PC-3 (cell line): ENCODE results near the gene SRGAP1. TPM values are rescaled to one million over a fixed set of nuclear protein-coding genes. Genes with fewer than 3 reads are reported as not detected.
A peak's percentile ranks its signal among the peaks of the same experiment; 100 is the strongest.

Source experiments
- ATAC-seq: fragments of 200-7000 bp; cut with Tn5 transposase; 2 replicates; pipeline ENCODE4 v1.9.1; 2020; ENCODE audit warnings: mild to moderate bottlenecking, moderate library complexity
- BruUV-seq: library from RNA; stranded (reverse); fragments of 400-500 nt; replicated peaks from 2 replicates; lab custom pipeline; 2021; lab: Mats Ljungman, UMichigan
- CTCF ChIA-PET: fragments of 300-600 bp; sonication (Branson Sonifier 250); formaldehyde crosslinking; loops from one replicate; lab custom pipeline; 2022; ENCODE audit warnings: antibody characterized with exemption; lab: Charles Lee
- POLR2A ChIA-PET: fragments of 300-600 bp; sonication (Branson Sonifier 250); formaldehyde crosslinking; loops from one replicate; lab custom pipeline; 2022; ENCODE audit warnings: antibody characterized with exemption; ENCODE audit not compliant: unreplicated experiment; lab: Charles Lee
- DNase-seq: peaks from one replicate; pipeline ENCODE4 v3.0.0-alpha.2; 2015
- H2AFZ ChIP-seq: fragments of 300-600 bp; sonication (generic); 2 replicates; pipeline ENCODE4 v1.6.0; 2016; ENCODE audit warnings: antibody characterized with exemption, low read length
- H3F3A ChIP-seq: fragments of 300-600 bp; sonication (generic); one replicate; pipeline ENCODE4 v1.6.0; 2017; ENCODE audit warnings: antibody characterized with exemption, low read length, control low read depth, mild to moderate bottlenecking; ENCODE audit not compliant: unreplicated experiment
- H3K27ac ChIP-seq: fragments of 300-600 bp; sonication (generic); 2 replicates; pipeline ENCODE4 v1.5.1; 2016; ENCODE audit warnings: mild to moderate bottlenecking, low read length
- H3K27me3 ChIP-seq: fragments of 300-600 bp; sonication (generic); 2 replicates; pipeline ENCODE4 v1.6.1; 2016; ENCODE audit warnings: low read length, mixed read lengths
- H3K36me3 ChIP-seq: fragments of 300-600 bp; sonication (generic); 2 replicates; pipeline ENCODE4 v1.6.1; 2016; ENCODE audit warnings: low read depth, mixed run types, low read length, mixed read lengths
- H3K4me1 ChIP-seq: fragments of 300-600 bp; sonication (generic); 2 replicates; pipeline ENCODE4 v1.5.1; 2016; ENCODE audit warnings: low read length; ENCODE audit not compliant: insufficient read depth
- H3K4me2 ChIP-seq: fragments of 300-600 bp; sonication (generic); 2 replicates; pipeline ENCODE4 v1.6.0; 2016; ENCODE audit warnings: low read length
- H3K4me3 ChIP-seq: fragments of 300-600 bp; sonication (generic); 2 replicates; pipeline ENCODE4 v1.5.1; 2016; ENCODE audit warnings: mild to moderate bottlenecking, low read length, mixed read lengths
- H3K79me2 ChIP-seq: fragments of 300-600 bp; sonication (generic); 2 replicates; pipeline ENCODE4 v1.6.1; 2017; ENCODE audit warnings: low read length, mixed read lengths
- H3K9ac ChIP-seq: fragments of 300-600 bp; sonication (generic); 2 replicates; pipeline ENCODE4 v1.6.0; 2016; ENCODE audit warnings: mild to moderate bottlenecking, low read length
- H3K9me2 ChIP-seq: fragments of 300-600 bp; sonication (generic); replicated peaks from 2 replicates; pipeline ENCODE4 v1.6.1; 2016; ENCODE audit warnings: mixed run types, low read length, mixed read lengths
- H3K9me3 ChIP-seq: fragments of 300-600 bp; sonication (generic); 2 replicates; pipeline ENCODE4 v1.6.1; 2016; ENCODE audit warnings: low read length, mixed read lengths
- H4K20me1 ChIP-seq: fragments of 300-600 bp; sonication (generic); 2 replicates; pipeline ENCODE4 v1.6.1; 2016; ENCODE audit warnings: low read length, mixed read lengths
- CTCF ChIP-seq: fragments of 300-600 bp; sonication (generic); conservative IDR thresholded peaks from 2 replicates; pipeline ENCODE4 v1.5.1; 2017; ENCODE audit warnings: antibody characterized with exemption, low read depth, mild to moderate bottlenecking, low read length
- EZH2 ChIP-seq: fragments of 300-600 bp; sonication (generic); IDR thresholded peaks from one replicate; pipeline ENCODE4 v1.6.1; 2017; ENCODE audit warnings: antibody characterized with exemption, mild to moderate bottlenecking, low read length; ENCODE audit not compliant: unreplicated experiment
- EZH2phosphoT487 ChIP-seq: fragments of 300-600 bp; sonication (generic); IDR thresholded peaks from 2 replicates; pipeline ENCODE4 v1.6.1; 2018; ENCODE audit warnings: mild to moderate bottlenecking, antibody characterized with exemption, low read length, borderline replicate concordance
- intact Hi-C: fragments of 100-400 bp; cut with micrococcal nuclease; formaldehyde crosslinking; loops from 2 replicates; pipeline ENCODE4 v1.9.0; 2023
- total RNA-seq: library from RNA; depleted of rRNA; stranded (reverse); fragments of >200 nt; gene quantifications from 2 replicates; pipeline ENCODE4 v1.2.3, GENCODE V29; 2014

Gene SRGAP1
- total RNA-seq, 1 experiment from 2014 or later, result 11.0 TPM

- H3K9me3 ChIP-seq, result no peaks in the 10 kb centered on the region
- peaks cover 3% of the 10 kb centered on the region for H3F3A ChIP-seq
- TF ChIP-seq EZH2, result no peak
- no peak for TF ChIP-seq CTCF
- no peak for TF ChIP-seq EZH2phosphoT487
- H3K27me3 ChIP-seq, result no peaks in the 10 kb centered on the region
- no peaks in the 10 kb centered on the region for H3K9me2 ChIP-seq
- no peak overlapping the region for H3K9ac ChIP-seq
- CTCF ChIA-PET, result no interaction called here
- no TSS peak for BruUV-seq
- 0 out of 2 replicates have a peak, but pooled peaks cover 5% of the 10 kb centered on the region for H4K20me1 ChIP-seq
- no peak overlapping the region for H3K27ac ChIP-seq
- no peak for ATAC-seq
- intact Hi-C loops, result no loop called here
- POLR2A ChIA-PET, result no interaction called here
- no peak overlapping the region for H3K4me3 ChIP-seq
- no peak for DNase-seq
- peaks cover 62% of the 10 kb centered on the region for H3K79me2 ChIP-seq
- H3K36me3 ChIP-seq, result peaks cover 4% of the 10 kb centered on the region; the same call in 1 of the 2 replicates
- no peak overlapping the region for H3K4me2 ChIP-seq
- no peak overlapping the region for H2AFZ ChIP-seq
- peaks cover 54% of the 10 kb centered on the region for H3K4me1 ChIP-seq
Measured at GRCh38 chr12:63981343-63981742, 136.8 kb downstream of the SRGAP1 start.

- BruUV-seq, result no TSS peak
- intact Hi-C loops, result no loop called here
- ATAC-seq (no peak), DNase-seq (no peak)
- CTCF ChIA-PET, result no interaction called here
- Histone ChIP-seq H4K20me1 (0 out of 2 replicates have a peak, but pooled peaks cover 5% of the 10 kb centered on the region), H3K9me2 (no peaks in the 10 kb centered on the region), H3K9ac (no peak overlapping the region), H3K4me3 (no peak overlapping the region), H3K36me3 (peaks cover 4% of the 10 kb centered on the region; the same call in 1 of the 2 replicates), H2AFZ (no peak overlapping the region), H3K79me2 (peaks cover 57% of the 10 kb centered on the region), H3K27ac (peak overlapping the region; percentile 37), H3K4me2 (peak overlapping the region; percentile 12), H3F3A (peaks cover 2% of the 10 kb centered on the region), H3K4me1 (peaks cover 41% of the 10 kb centered on the region), H3K9me3 (no peaks in the 10 kb centered on the region), H3K27me3 (no peaks in the 10 kb centered on the region)
- TF ChIP-seq EZH2 (no peak), CTCF (no peak), EZH2phosphoT487 (no peak)
- POLR2A ChIA-PET, result interaction anchor here (0.6 to 0.7 kb wide), 2 partner anchors 16 to 95 kb away, joined by 3 to 4 read pairs; no protein-coding TSS in a partner anchor
Measured at GRCh38 chr12:63982604-63983295, 138.2 kb downstream of the SRGAP1 start.

DNA sequence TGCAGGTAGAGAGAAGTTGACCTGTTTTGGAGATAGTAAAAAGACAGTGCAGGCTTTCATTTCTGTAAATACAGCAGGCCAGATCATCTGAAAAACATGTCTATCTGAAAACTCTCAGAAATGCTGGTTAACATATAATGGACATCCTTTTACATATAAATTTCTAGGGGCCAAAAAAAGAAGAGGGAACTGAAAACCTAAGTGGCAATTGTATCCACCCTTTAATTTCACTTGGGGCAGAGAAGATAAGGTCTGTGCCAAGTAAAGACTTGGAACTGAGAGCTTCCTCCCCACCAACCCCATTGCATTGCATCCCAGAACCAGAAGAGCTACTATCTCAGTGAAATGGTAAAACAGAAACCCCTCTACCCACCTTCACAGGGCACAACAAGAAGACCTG, 141.0 kb downstream of the SRGAP1 start:
- H3K9me2 ChIP-seq, result no peaks in the 10 kb centered on the region
- ATAC-seq (no peak), DNase-seq (no peak)
- H3K9ac ChIP-seq, result no peak overlapping the region
- ChIA-PET POLR2A (no interaction called here), CTCF (no interaction called here)
- no peak for TF ChIP-seq EZH2phosphoT487
- TF ChIP-seq CTCF, result no peak
- no peak for TF ChIP-seq EZH2
- no peaks in the 10 kb centered on the region for H3K9me3 ChIP-seq
- no peaks in the 10 kb centered on the region for H3F3A ChIP-seq
- peaks cover 10% of the 10 kb centered on the region for H3K36me3 ChIP-seq
- no peak overlapping the region for H3K4me2 ChIP-seq
- H3K4me3 ChIP-seq, result no peak overlapping the region
- H3K4me1 ChIP-seq, result peaks cover 16% of the 10 kb centered on the region
- peaks cover 38% of the 10 kb centered on the region for H3K79me2 ChIP-seq
- BruUV-seq, result no TSS peak
- H4K20me1 ChIP-seq, result 0 out of 2 replicates have a peak, but pooled peaks cover 5% of the 10 kb centered on the region
- H2AFZ ChIP-seq, result no peak overlapping the region
- H3K27ac ChIP-seq, result no peak overlapping the region
- intact Hi-C loops, result no loop called here
- H3K27me3 ChIP-seq, result no peaks in the 10 kb centered on the region
